HCT116 (cell line): ENCODE data around the gene PRKAG1. TPM values are rescaled to one million over a fixed set of nuclear protein-coding genes. Genes with fewer than 3 reads are reported as not detected.

Source experiments
- total RNA-seq: library from RNA; stranded (reverse); gene quantifications from one replicate; pipeline ENCODE4 v1.2.1, GENCODE V29; 2021; ENCODE audit not compliant: unreplicated experiment

The PRKAG1 gene
- total RNA-seq, 1 experiment from 2014 or later, result 64.6 TPM

Other genes with a start within 250 kb of the PRKAG1 start
- 24.9 TPM for gene ADCY6, start 229.7 kb downstream of the PRKAG1 start, total RNA-seq
- 22.0 TPM for gene CACNB3, start 200.3 kb downstream of the PRKAG1 start, total RNA-seq
- 75.0 TPM for gene DDX23, start 166.6 kb downstream of the PRKAG1 start, total RNA-seq
- 2.0 TPM for gene RND1, start 152.9 kb downstream of the PRKAG1 start, total RNA-seq
- 18.5 TPM for gene FKBP11, start 93.3 kb downstream of the PRKAG1 start, total RNA-seq
- 166 TPM for gene ARF3, start 61.3 kb downstream of the PRKAG1 start, total RNA-seq
- 9.8 TPM for gene WNT10B, start 47.0 kb downstream of the PRKAG1 start, total RNA-seq
- not detected for gene WNT1, start 40.5 kb downstream of the PRKAG1 start, total RNA-seq
- gene DDN, start 19.4 kb downstream of the PRKAG1 start, total RNA-seq, result 8.1 TPM
- 71.3 TPM for gene KMT2D, start 42.0 kb upstream of the PRKAG1 start, total RNA-seq
- gene RHEBL1, start 51.2 kb upstream of the PRKAG1 start, total RNA-seq, result 2.8 TPM
- 0.22 TPM for gene DHH, start 76.0 kb upstream of the PRKAG1 start, total RNA-seq
- gene LMBR1L, start 92.1 kb upstream of the PRKAG1 start, total RNA-seq, result 44.4 TPM
- 1,628 TPM for gene TUBA1B, start 112.6 kb upstream of the PRKAG1 start, total RNA-seq
- gene TUBA1A, start 170.3 kb upstream of the PRKAG1 start, total RNA-seq, result 24.1 TPM
- gene TUBA1C, start 246.3 kb upstream of the PRKAG1 start, total RNA-seq, result 571 TPM